ENCODE measurements around the gene TNIP3.

The TNIP3 gene

GRCh38 chr4:121191361-121191760 lies 27.2 kb upstream of the TNIP3 start:
- no peaks in the 10 kb centered on the region for H3K36me3 ChIP-seq
- intact Hi-C loops (cut with DNase I; ENCODE audit: low total_unique reads), result loop anchor here (10.0 kb wide), 1 partner anchor 543 kb away; no protein-coding TSS in a partner anchor

GRCh38 chr4:121190389-121190788 lies 26.3 kb upstream of the TNIP3 start:
- DNase-seq, result no peak
- no peak overlapping the region for H3K27ac ChIP-seq
- no peaks in the 10 kb centered on the region for H3K36me3 ChIP-seq
- no peak overlapping the region for H3K4me3 ChIP-seq
- intact Hi-C loops (cut with DNase I; ENCODE audit: low total_unique reads), result loop anchor here (10.0 kb wide), 1 partner anchor 544 kb away; no protein-coding TSS in a partner anchor
- no peak for TF ChIP-seq CTCF (IDR thresholded peaks at IDR 0.05)
- H3K9me3 ChIP-seq, result no peaks in the 10 kb centered on the region
- H3K4me1 ChIP-seq, result no peaks in the 10 kb centered on the region
- peaks cover 0 to 4% of the 10 kb centered on the region in 2 donors for H3K27me3 ChIP-seq

More at GRCh38 chr4:121191361-121191760, 27.2 kb upstream of the TNIP3 start:
- H3K4me3 ChIP-seq, result no peak overlapping the region
- no peak overlapping the region for H3K27ac ChIP-seq
- no peaks in the 10 kb centered on the region for H3K9me3 ChIP-seq
- DNase-seq, result no peak
- no peaks in the 10 kb centered on the region for H3K4me1 ChIP-seq
- no peak for TF ChIP-seq CTCF (IDR thresholded peaks at IDR 0.05)
- H3K27me3 ChIP-seq, result peaks cover 0 to 4% of the 10 kb centered on the region in 2 donors

GRCh38 chr4:121189326-121190215 lies 25.4 kb upstream of the TNIP3 start:
- intact Hi-C loops (cut with DNase I; ENCODE audit: low total_unique reads), result loop anchor here (10.0 kb wide), 1 partner anchor 545 kb away; no protein-coding TSS in a partner anchor
- Histone ChIP-seq H3K9me3 (no peaks in the 10 kb centered on the region), H3K27ac (no peak overlapping the region), H3K4me3 (no peak overlapping the region), H3K36me3 (no peaks in the 10 kb centered on the region), H3K4me1 (no peaks in the 10 kb centered on the region), H3K27me3 (peaks cover 0 to 4% of the 10 kb centered on the region in 2 donors)
- DNase-seq, result no peak
- TF ChIP-seq CTCF (IDR thresholded peaks at IDR 0.05), result no peak

- intact Hi-C loops (cut with DNase I; ENCODE audit: low total_unique reads), result no loop called here
- no peak for DNase-seq
- Histone ChIP-seq H3K27ac (no peak overlapping the region), H3K9me3 (no peaks in the 10 kb centered on the region), H3K4me3 (no peak overlapping the region), H3K4me1 (no peaks in the 10 kb centered on the region), H3K36me3 (no peaks in the 10 kb centered on the region), H3K27me3 (no peaks in the 10 kb centered on the region)
- TF ChIP-seq CTCF (IDR thresholded peaks at IDR 0.05), result no peak
Measured at GRCh38 chr4:121187206-121187605, 23.1 kb upstream of the TNIP3 start.

GRCh38 chr4:121185960-121186359 lies 21.8 kb upstream of the TNIP3 start:
- intact Hi-C loops (cut with DNase I; ENCODE audit: low total_unique reads), result no loop called here
- no peak for TF ChIP-seq CTCF (IDR thresholded peaks at IDR 0.05)
- H3K4me3 ChIP-seq, result no peak overlapping the region
- H3K27ac ChIP-seq, result no peak overlapping the region
- no peaks in the 10 kb centered on the region for H3K27me3 ChIP-seq
- DNase-seq, result no peak
- no peaks in the 10 kb centered on the region for H3K36me3 ChIP-seq
- no peaks in the 10 kb centered on the region for H3K4me1 ChIP-seq
- no peaks in the 10 kb centered on the region for H3K9me3 ChIP-seq
